ENCODE results near the gene AMBRA1. TPM values are rescaled to one million over a fixed set of nuclear protein-coding genes. Genes with fewer than 3 reads are reported as not detected.

The AMBRA1 gene
- total and polyA plus RNA-seq, 4 donors = 21.3 to 29.6 (median 28.4) TPM

- H3K9me3 ChIP-seq (ENCODE audit: control insufficient read depth, insufficient read depth, low read length) = no peaks in the 10 kb centered on the region
- no peaks in the 10 kb centered on the region for H3K4me1 ChIP-seq (ENCODE audit: control insufficient read depth, insufficient read depth, low read length)
- DNase-seq (ENCODE audit: low read depth in 4 of 6, low spot score in 6 of 6) = peak in 1 of 6 donors; percentile 51
- no peak overlapping the region for H3K27ac ChIP-seq (ENCODE audit: low read depth, low read length)
- WGBS (ENCODE audit: insufficient coverage) = 8% methylated on average over 2 of the region's 3 CpGs
- no peak overlapping the region for H3K4me3 ChIP-seq (ENCODE audit: low read depth, low read length)
- H3K36me3 ChIP-seq (ENCODE audit: control insufficient read depth, insufficient read depth, low read length) = peaks cover 3% of the 10 kb centered on the region
- H3K27me3 ChIP-seq (ENCODE audit: control insufficient read depth, insufficient read depth, low read length) = no peaks in the 10 kb centered on the region
Observed at GRCh38 chr11:46480909-46481308, 112.9 kb downstream of the AMBRA1 start.

GRCh38 chr11:46480166-46480726, 113.6 kb downstream of the AMBRA1 start:
- DNase-seq (ENCODE audit: low read depth in 4 of 6, low spot score in 6 of 6) = no peak
- Histone ChIP-seq H3K9me3 (ENCODE audit: control insufficient read depth, insufficient read depth, low read length) (no peaks in the 10 kb centered on the region), H3K4me1 (ENCODE audit: control insufficient read depth, insufficient read depth, low read length) (no peaks in the 10 kb centered on the region), H3K27me3 (ENCODE audit: control insufficient read depth, insufficient read depth, low read length) (no peaks in the 10 kb centered on the region), H3K36me3 (ENCODE audit: control insufficient read depth, insufficient read depth, low read length) (peaks cover 3% of the 10 kb centered on the region), H3K27ac (ENCODE audit: low read depth, low read length) (no peak overlapping the region), H3K4me3 (ENCODE audit: low read depth, low read length) (no peak overlapping the region)
- WGBS (ENCODE audit: insufficient coverage) = no CpG with 5 or more reads among the region's 2 CpGs

GRCh38 chr11:46479601-46480000, 114.2 kb downstream of the AMBRA1 start:
- H3K27me3 ChIP-seq (ENCODE audit: control insufficient read depth, insufficient read depth, low read length) = no peaks in the 10 kb centered on the region
- H3K4me3 ChIP-seq (ENCODE audit: low read depth, low read length) = no peak overlapping the region
- peaks cover 3% of the 10 kb centered on the region for H3K36me3 ChIP-seq (ENCODE audit: control insufficient read depth, insufficient read depth, low read length)
- 79% methylated on average over 4 of the region's 7 CpGs for WGBS (ENCODE audit: insufficient coverage)
- no peaks in the 10 kb centered on the region for H3K9me3 ChIP-seq (ENCODE audit: control insufficient read depth, insufficient read depth, low read length)
- H3K4me1 ChIP-seq (ENCODE audit: control insufficient read depth, insufficient read depth, low read length) = no peaks in the 10 kb centered on the region
- DNase-seq (ENCODE audit: low read depth in 4 of 6, low spot score in 6 of 6) = no peak
- no peak overlapping the region for H3K27ac ChIP-seq (ENCODE audit: low read depth, low read length)

GRCh38 chr11:46478196-46478595, 115.6 kb downstream of the AMBRA1 start:
- H3K4me1 ChIP-seq (ENCODE audit: control insufficient read depth, insufficient read depth, low read length) = no peaks in the 10 kb centered on the region
- H3K9me3 ChIP-seq (ENCODE audit: control insufficient read depth, insufficient read depth, low read length) = no peaks in the 10 kb centered on the region
- DNase-seq (ENCODE audit: low read depth in 4 of 6, low spot score in 6 of 6) = no peak
- WGBS (ENCODE audit: insufficient coverage) = no CpG with 5 or more reads among the region's 1 CpG
- H3K27me3 ChIP-seq (ENCODE audit: control insufficient read depth, insufficient read depth, low read length) = no peaks in the 10 kb centered on the region
- no peak overlapping the region for H3K4me3 ChIP-seq (ENCODE audit: low read depth, low read length)
- H3K27ac ChIP-seq (ENCODE audit: low read depth, low read length) = no peak overlapping the region
- H3K36me3 ChIP-seq (ENCODE audit: control insufficient read depth, insufficient read depth, low read length) = peaks cover 3% of the 10 kb centered on the region

DNA sequence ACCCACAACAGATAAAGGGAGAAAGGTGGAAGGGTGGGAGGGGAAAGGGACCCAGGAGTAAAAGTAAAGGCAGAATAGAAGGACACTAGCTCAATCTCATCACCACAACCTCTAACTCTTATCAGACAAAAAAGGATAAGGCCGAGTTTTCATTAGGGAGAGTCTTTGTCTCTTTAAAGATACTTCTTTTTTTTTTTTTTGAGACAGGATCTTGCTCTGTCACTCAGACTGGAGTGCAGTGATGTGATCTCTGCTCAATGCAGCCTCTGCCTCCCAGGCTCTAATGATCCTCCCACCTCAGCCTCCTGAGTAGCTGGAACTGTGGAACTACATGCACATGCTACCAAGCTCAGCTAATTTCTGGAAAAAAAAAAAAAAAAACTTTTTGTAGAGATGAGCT, 116.7 kb downstream of the AMBRA1 start:
- H3K4me1 ChIP-seq (ENCODE audit: control insufficient read depth, insufficient read depth, low read length) = no peaks in the 10 kb centered on the region
- H3K27ac ChIP-seq (ENCODE audit: low read depth, low read length) = no peak overlapping the region
- DNase-seq (ENCODE audit: low read depth in 4 of 6, low spot score in 6 of 6) = no peak
- H3K9me3 ChIP-seq (ENCODE audit: control insufficient read depth, insufficient read depth, low read length) = no peaks in the 10 kb centered on the region
- WGBS (ENCODE audit: insufficient coverage) = no CpG with 5 or more reads among the region's 1 CpG
- peaks cover 3% of the 10 kb centered on the region for H3K36me3 ChIP-seq (ENCODE audit: control insufficient read depth, insufficient read depth, low read length)
- H3K4me3 ChIP-seq (ENCODE audit: low read depth, low read length) = no peak overlapping the region
- no peaks in the 10 kb centered on the region for H3K27me3 ChIP-seq (ENCODE audit: control insufficient read depth, insufficient read depth, low read length)

- peaks cover 3% of the 10 kb centered on the region for H3K36me3 ChIP-seq (ENCODE audit: control insufficient read depth, insufficient read depth, low read length)
- H3K27ac ChIP-seq (ENCODE audit: low read depth, low read length) = no peak overlapping the region
- no peak for DNase-seq (ENCODE audit: low read depth in 4 of 6, low spot score in 6 of 6)
- no peaks in the 10 kb centered on the region for H3K9me3 ChIP-seq (ENCODE audit: control insufficient read depth, insufficient read depth, low read length)
- no peaks in the 10 kb centered on the region for H3K4me1 ChIP-seq (ENCODE audit: control insufficient read depth, insufficient read depth, low read length)
- 69% methylated on average over 2 of the region's 5 CpGs for WGBS (ENCODE audit: insufficient coverage)
- H3K4me3 ChIP-seq (ENCODE audit: low read depth, low read length) = no peak overlapping the region
- H3K27me3 ChIP-seq (ENCODE audit: control insufficient read depth, insufficient read depth, low read length) = no peaks in the 10 kb centered on the region
Observed at GRCh38 chr11:46475926-46476545, 117.8 kb downstream of the AMBRA1 start.

- Histone ChIP-seq H3K4me1 (ENCODE audit: control insufficient read depth, insufficient read depth, low read length) (no peaks in the 10 kb centered on the region), H3K9me3 (ENCODE audit: control insufficient read depth, insufficient read depth, low read length) (no peaks in the 10 kb centered on the region), H3K27me3 (ENCODE audit: control insufficient read depth, insufficient read depth, low read length) (no peaks in the 10 kb centered on the region), H3K27ac (ENCODE audit: low read depth, low read length) (no peak overlapping the region), H3K36me3 (ENCODE audit: control insufficient read depth, insufficient read depth, low read length) (peaks cover 3% of the 10 kb centered on the region), H3K4me3 (ENCODE audit: low read depth, low read length) (no peak overlapping the region)
- DNase-seq (ENCODE audit: low read depth in 4 of 6, low spot score in 6 of 6) = no peak
- 77% methylated on average over 2 of the region's 7 CpGs for WGBS (ENCODE audit: insufficient coverage)
Observed at GRCh38 chr11:46475051-46475925, 118.5 kb downstream of the AMBRA1 start.

DNA sequence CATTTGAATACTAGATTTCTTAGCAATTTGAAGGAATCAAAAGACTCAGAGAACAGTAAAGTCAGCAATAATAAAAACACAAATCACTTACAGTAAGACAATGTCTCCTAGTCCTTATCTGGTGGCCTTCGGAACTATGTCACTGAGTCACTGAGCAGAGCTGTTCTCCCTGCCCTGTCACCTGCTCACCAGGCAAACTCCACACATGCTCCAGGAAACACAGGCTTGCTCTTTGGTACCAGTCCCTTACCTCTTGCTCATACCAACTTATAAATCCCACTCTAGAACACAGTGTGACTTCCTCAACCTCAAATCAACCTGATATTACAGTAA, 121.2 kb downstream of the AMBRA1 start:
- H3K4me1 ChIP-seq (ENCODE audit: control insufficient read depth, insufficient read depth, low read length) = no peaks in the 10 kb centered on the region
- DNase-seq (ENCODE audit: low read depth in 4 of 6, low spot score in 6 of 6) = no peak
- H3K27me3 ChIP-seq (ENCODE audit: control insufficient read depth, insufficient read depth, low read length) = no peaks in the 10 kb centered on the region
- peaks cover 7% of the 10 kb centered on the region for H3K36me3 ChIP-seq (ENCODE audit: control insufficient read depth, insufficient read depth, low read length)
- no peaks in the 10 kb centered on the region for H3K9me3 ChIP-seq (ENCODE audit: control insufficient read depth, insufficient read depth, low read length)
- H3K27ac ChIP-seq (ENCODE audit: low read depth, low read length) = no peak overlapping the region
- H3K4me3 ChIP-seq (ENCODE audit: low read depth, low read length) = no peak overlapping the region
- 83% methylated on average over 1 of the region's 1 CpG for WGBS (ENCODE audit: insufficient coverage)

DNA sequence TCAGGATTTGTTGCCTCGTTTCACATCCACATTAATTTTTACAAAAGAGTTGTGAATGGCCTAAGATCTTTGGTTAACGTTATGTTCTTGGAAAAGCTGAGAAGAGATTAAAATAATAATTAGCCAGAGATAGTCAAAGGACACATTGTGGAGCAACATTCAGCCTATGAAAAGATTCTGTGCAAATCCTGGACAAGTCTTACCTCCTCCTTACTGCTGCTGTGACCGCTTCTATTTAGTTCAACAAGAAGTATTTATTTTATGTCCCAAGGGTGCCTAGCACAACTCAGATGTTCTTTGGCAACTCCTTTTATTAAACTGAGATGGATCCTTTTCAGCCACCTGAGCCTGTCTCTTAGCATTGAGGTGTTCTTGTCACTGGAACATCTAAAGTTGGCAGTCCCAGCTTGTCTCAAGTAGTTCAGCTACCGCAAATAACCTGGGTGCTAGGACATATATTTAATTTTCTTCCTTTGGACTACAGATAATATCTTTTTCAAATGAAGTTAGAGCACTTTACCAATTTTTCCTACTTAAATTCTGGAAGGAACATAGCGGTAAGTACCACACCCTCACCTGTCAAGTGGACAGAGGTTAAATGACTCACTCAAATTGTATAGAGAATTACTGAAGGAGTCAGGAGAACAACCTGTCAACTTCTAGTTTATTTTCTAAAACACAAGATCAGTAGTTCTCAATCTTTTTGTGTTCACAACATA, 121.7 kb downstream of the AMBRA1 start:
- no peak overlapping the region for H3K4me3 ChIP-seq (ENCODE audit: low read depth, low read length)
- no peaks in the 10 kb centered on the region for H3K27me3 ChIP-seq (ENCODE audit: control insufficient read depth, insufficient read depth, low read length)
- DNase-seq (ENCODE audit: low read depth in 4 of 6, low spot score in 6 of 6) = no peak
- H3K4me1 ChIP-seq (ENCODE audit: control insufficient read depth, insufficient read depth, low read length) = no peaks in the 10 kb centered on the region
- H3K36me3 ChIP-seq (ENCODE audit: control insufficient read depth, insufficient read depth, low read length) = peaks cover 7% of the 10 kb centered on the region
- H3K9me3 ChIP-seq (ENCODE audit: control insufficient read depth, insufficient read depth, low read length) = no peaks in the 10 kb centered on the region
- H3K27ac ChIP-seq (ENCODE audit: low read depth, low read length) = no peak overlapping the region
- 82% methylated on average over 1 of the region's 5 CpGs for WGBS (ENCODE audit: insufficient coverage)

Measured in spinal cord (tissue), 10 donors.